OCI-LY7 (cell line): ENCODE measurements around the gene ZNF124. TPM values are rescaled to one million over a fixed set of nuclear protein-coding genes. Genes with fewer than 3 reads are reported as not detected.
"Not testable (repeated sequence)": the region's sequence is repeated elsewhere in the genome, so short reads cannot be mapped to it uniquely, and the experiment has no call there.

Experiments
- BruUV-seq: library from RNA; stranded (reverse); fragments of 400-500 nt; replicated peaks from 2 replicates; lab custom pipeline; 2021; lab: Mats Ljungman, UMichigan
- CTCF ChIA-PET: fragments of 300-600 bp; sonication (Branson Sonifier 250); formaldehyde crosslinking; loops from one replicate; lab custom pipeline; 2022; ENCODE audit warnings: antibody characterized with exemption; ENCODE audit not compliant: unreplicated experiment; lab: Charles Lee
- POLR2A ChIA-PET: fragments of 300-600 bp; sonication (Branson Sonifier 250); formaldehyde crosslinking; loops from one replicate; lab custom pipeline; 2022; ENCODE audit warnings: antibody characterized with exemption; lab: Charles Lee
- DNase-seq: peaks from one replicate; pipeline ENCODE4 v3.0.0-alpha.2; 2015; ENCODE audit warnings: low spot score
- H2AFZ ChIP-seq: fragments of 200-600 bp; sonication (generic), shearing (Covaris generic); 2 replicates; pipeline ENCODE4 v1.6.1; 2014; ENCODE audit warnings: mild to moderate bottlenecking, antibody characterized with exemption, low read length, moderate library complexity
- H3K27ac ChIP-seq: fragments of 200-600 bp; sonication (generic); 2 replicates; pipeline ENCODE4 v1.5.1; 2014; ENCODE audit warnings: mixed run types, low read depth, mild to moderate bottlenecking, moderate library complexity, low read length, inconsistent platforms; ENCODE audit not compliant: poor library complexity, severe bottlenecking
- H3K36me3 ChIP-seq: fragments of 200-600 bp; sonication (generic); 2 replicates; pipeline ENCODE4 v1.6.1; 2014; ENCODE audit warnings: mild to moderate bottlenecking, antibody characterized with exemption, low read length, moderate library complexity, mixed read lengths; ENCODE audit not compliant: insufficient read depth
- H3K4me1 ChIP-seq: fragments of 200-600 bp; sonication (generic); 2 replicates; pipeline ENCODE4 v1.5.1; 2014; ENCODE audit warnings: mild to moderate bottlenecking, low read length; ENCODE audit not compliant: insufficient read depth, poor library complexity, severe bottlenecking
- H3K4me2 ChIP-seq: fragments of 200-600 bp; sonication (generic); 2 replicates; pipeline ENCODE4 v1.6.1; 2014; ENCODE audit warnings: mild to moderate bottlenecking, low read length
- H3K4me3 ChIP-seq: fragments of 200-600 bp; sonication (generic); 2 replicates; pipeline ENCODE4 v1.5.1; 2014; ENCODE audit warnings: mild to moderate bottlenecking, low read depth, low read length; ENCODE audit not compliant: poor library complexity, severe bottlenecking
- H3K79me2 ChIP-seq: fragments of 200-600 bp; sonication (generic); 2 replicates; pipeline ENCODE4 v1.6.1; 2016; ENCODE audit warnings: low read depth, mild to moderate bottlenecking, low read length, moderate library complexity, mixed read lengths; ENCODE audit not compliant: insufficient read depth
- H3K9me2 ChIP-seq: fragments of 200-600 bp; sonication (generic); 2 replicates; pipeline ENCODE4 v1.6.1; 2016; ENCODE audit warnings: mild to moderate bottlenecking, low read length, mixed read lengths; ENCODE audit not compliant: insufficient read depth
- H3K9me3 ChIP-seq: fragments of 200-600 bp; sonication (generic); 2 replicates; pipeline ENCODE4 v1.6.1; 2014; ENCODE audit warnings: mild to moderate bottlenecking, mixed run types, low read length, mixed read lengths
- H4K20me1 ChIP-seq: fragments of 200-600 bp; sonication (generic); 2 replicates; pipeline ENCODE4 v1.6.1; 2014; ENCODE audit warnings: mild to moderate bottlenecking, antibody characterized with exemption, low read length, moderate library complexity, mixed read lengths; ENCODE audit not compliant: insufficient read depth
- CTCF ChIP-seq: fragments of 200-600 bp; sonication (generic); conservative IDR thresholded peaks from 2 replicates; pipeline ENCODE4 v1.5.1; 2014; ENCODE audit warnings: mild to moderate bottlenecking, antibody characterized with exemption, low read length, moderate library complexity, mixed read lengths
- EZH2phosphoT487 ChIP-seq: fragments of 200-600 bp; sonication (generic); IDR thresholded peaks from 2 replicates; pipeline ENCODE4 v1.6.1; 2018; ENCODE audit warnings: low read depth, borderline replicate concordance, mild to moderate bottlenecking, mixed run types, antibody characterized with exemption, low read length, moderate library complexity, mixed read lengths
- intact Hi-C: fragments of 100-400 bp; cut with micrococcal nuclease; formaldehyde crosslinking; loops from one replicate; pipeline ENCODE4 v1.10.0; 2022; ENCODE audit not compliant: unreplicated experiment
- total RNA-seq, 2 experiments: library from RNA; depleted of rRNA in 1 of 2; stranded (reverse); fragments of >200 nt in 1 of 2; shearing (Covaris generic) in 1 of 2; gene quantifications; 2 replicates each; pipeline ENCODE4 v1.2.3, GENCODE V29; 2014 to 2022

ZNF124 gene
- total RNA-seq, 2 experiments from 2014 or later = 29.0 to 33.3 TPM

DNA sequence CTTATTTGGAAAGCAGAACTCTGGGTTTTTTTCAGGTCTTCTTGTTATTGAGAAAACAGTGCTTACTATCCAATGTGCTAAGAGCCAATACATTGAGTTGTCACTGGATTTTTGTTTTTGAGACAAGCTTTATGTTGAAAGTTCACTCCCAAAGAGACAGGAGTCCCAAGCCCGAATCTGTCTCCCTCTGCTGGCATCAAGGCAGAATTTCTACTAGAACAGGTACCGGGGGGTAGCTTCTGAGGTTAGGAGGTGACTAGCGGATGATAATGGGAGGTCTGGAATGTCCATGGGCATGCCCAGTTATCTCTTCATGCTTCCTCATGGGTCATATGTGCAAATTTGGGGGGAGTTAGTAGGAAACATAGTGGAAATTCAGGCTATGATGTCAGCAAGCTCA is 25.1 kb downstream of the ZNF124 start:
- POLR2A ChIA-PET = interaction anchor here (0.5 to 1.0 kb wide), 7 partner anchors 9 to 1471 kb away, joined by 3 to 5 read pairs (median 3); no protein-coding TSS in a partner anchor
- Histone ChIP-seq H3K36me3 (peaks cover 87% of the 10 kb centered on the region), H3K4me3 (no peak overlapping the region), H3K4me1 (no peaks in the 10 kb centered on the region), H3K9me3 (peaks cover 44% of the 10 kb centered on the region), H4K20me1 (no peaks in the 10 kb centered on the region), H3K9me2 (no peaks in the 10 kb centered on the region), H3K79me2 (no peaks in the 10 kb centered on the region; the same call in 1 of the 2 replicates), H3K4me2 (no peak overlapping the region), H3K27ac (no peak overlapping the region), H2AFZ (no peak overlapping the region)
- TF ChIP-seq EZH2phosphoT487 (no peak), CTCF (peak; percentile 69)
- intact Hi-C loops = no loop called here
- no TSS peak for BruUV-seq
- CTCF ChIA-PET = no interaction called here
- no peak for DNase-seq

DNA sequence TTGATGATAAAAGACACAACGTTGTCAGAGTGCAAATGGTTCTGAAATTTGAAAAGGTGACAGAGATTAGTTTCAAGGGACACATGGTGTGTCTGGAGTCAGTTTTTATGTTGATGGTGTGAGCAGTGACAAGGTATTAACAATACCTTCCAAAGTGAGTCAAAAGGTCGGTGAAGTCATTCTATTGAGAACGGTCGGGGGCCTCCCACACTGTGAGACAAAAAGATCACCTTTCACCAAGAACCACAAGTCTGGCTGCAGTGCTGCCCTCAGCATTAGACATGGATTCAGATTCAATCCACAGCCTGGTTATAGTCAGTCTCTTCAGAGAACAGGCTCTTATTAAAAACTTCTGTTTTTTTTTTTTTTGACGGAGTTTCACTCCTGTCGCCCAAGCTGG is 26.5 kb downstream of the ZNF124 start:
- H3K79me2 ChIP-seq = no peaks in the 10 kb centered on the region; the same call in 1 of the 2 replicates
- TF ChIP-seq EZH2phosphoT487 = no peak
- no peak for TF ChIP-seq CTCF
- H2AFZ ChIP-seq = no peak overlapping the region
- peaks cover 91% of the 10 kb centered on the region for H3K36me3 ChIP-seq
- H3K4me2 ChIP-seq = no peak overlapping the region
- peaks cover 47% of the 10 kb centered on the region for H3K9me3 ChIP-seq
- no peaks in the 10 kb centered on the region for H3K4me1 ChIP-seq
- H4K20me1 ChIP-seq = no peaks in the 10 kb centered on the region
- H3K9me2 ChIP-seq = no peaks in the 10 kb centered on the region
- no peak overlapping the region for H3K27ac ChIP-seq
- no peak for DNase-seq
- no TSS peak for BruUV-seq
- CTCF ChIA-PET = no interaction called here
- no peak overlapping the region for H3K4me3 ChIP-seq
- intact Hi-C loops = no loop called here
- POLR2A ChIA-PET = no interaction called here

GRCh38 chr1:247139557-247139956 is 32.3 kb downstream of the ZNF124 start:
- POLR2A ChIA-PET, H4K20me1 ChIP-seq, H3K79me2 ChIP-seq, intact Hi-C loops, CTCF ChIA-PET, H2AFZ ChIP-seq, H3K4me3 ChIP-seq, H3K4me2 ChIP-seq, BruUV-seq, DNase-seq, H3K9me2 ChIP-seq, H3K27ac ChIP-seq, H3K4me1 ChIP-seq: not testable (repeated sequence)
- H3K36me3 ChIP-seq = peaks cover 39% of the 10 kb centered on the region
- H3K9me3 ChIP-seq = peaks cover 38% of the 10 kb centered on the region
